Measurements from ENCODE around the gene TUBB6. TPM values are rescaled to one million over a fixed set of nuclear protein-coding genes. Genes with fewer than 3 reads are reported as not detected.

Gene TUBB6
- total RNA-seq, 1 donor: 312 TPM

- Histone ChIP-seq H3K27me3 (ENCODE audit: insufficient read depth, low read length) (no peaks in the 10 kb centered on the region), H3K4me3 (ENCODE audit: insufficient read depth, low read length) (no peak overlapping the region), H4K20me1 (ENCODE audit: insufficient read depth, low read length) (peaks cover 30% of the 10 kb centered on the region), H3K79me2 (ENCODE audit: insufficient read depth, low read length) (peaks cover 81% of the 10 kb centered on the region), H3K4me1 (ENCODE audit: insufficient read depth, low read length) (peaks cover 10% of the 10 kb centered on the region), H3K4me2 (ENCODE audit: insufficient read depth, low read length) (no peak overlapping the region), H2AFZ (ENCODE audit: low read length) (no peak overlapping the region), H3K27ac (ENCODE audit: low read depth, low read length) (no peak overlapping the region), H3K36me3 (ENCODE audit: insufficient read depth, low read length) (peaks cover 33% of the 10 kb centered on the region), H3K9me3 (ENCODE audit: low read depth, low read length) (no peaks in the 10 kb centered on the region)
- DNase-seq (ENCODE audit: insufficient read length, low spot score, missing footprints): no peak
- no peak for TF ChIP-seq CTCF (IDR thresholded peaks at IDR 0.05; ENCODE audit: extremely low read depth, low read depth, low read length)
Measured at GRCh38 chr18:12369211-12369610, 61.2 kb downstream of the TUBB6 start.

- Histone ChIP-seq H2AFZ (ENCODE audit: low read length) (no peak overlapping the region), H3K27ac (ENCODE audit: low read depth, low read length) (no peak overlapping the region), H3K9me3 (ENCODE audit: low read depth, low read length) (no peaks in the 10 kb centered on the region), H3K36me3 (ENCODE audit: insufficient read depth, low read length) (peaks cover 17% of the 10 kb centered on the region), H3K27me3 (ENCODE audit: insufficient read depth, low read length) (no peaks in the 10 kb centered on the region), H3K4me1 (ENCODE audit: insufficient read depth, low read length) (peaks cover 17% of the 10 kb centered on the region), H3K4me2 (ENCODE audit: insufficient read depth, low read length) (no peak overlapping the region), H3K4me3 (ENCODE audit: insufficient read depth, low read length) (no peak overlapping the region), H4K20me1 (ENCODE audit: insufficient read depth, low read length) (peaks cover 44% of the 10 kb centered on the region), H3K79me2 (ENCODE audit: insufficient read depth, low read length) (peaks cover 92% of the 10 kb centered on the region)
- no peak for TF ChIP-seq CTCF (IDR thresholded peaks at IDR 0.05; ENCODE audit: extremely low read depth, low read depth, low read length)
- DNase-seq (ENCODE audit: insufficient read length, low spot score, missing footprints): no peak
Measured at GRCh38 chr18:12371590-12371989, 63.5 kb downstream of the TUBB6 start.

- H3K9me3 ChIP-seq (ENCODE audit: low read depth, low read length): no peaks in the 10 kb centered on the region
- peaks cover 11% of the 10 kb centered on the region for H3K36me3 ChIP-seq (ENCODE audit: insufficient read depth, low read length)
- H3K4me3 ChIP-seq (ENCODE audit: insufficient read depth, low read length): no peak overlapping the region
- H3K4me2 ChIP-seq (ENCODE audit: insufficient read depth, low read length): no peak overlapping the region
- no peak for DNase-seq (ENCODE audit: insufficient read length, low spot score, missing footprints)
- no peaks in the 10 kb centered on the region for H3K27me3 ChIP-seq (ENCODE audit: insufficient read depth, low read length)
- peaks cover 44% of the 10 kb centered on the region for H4K20me1 ChIP-seq (ENCODE audit: insufficient read depth, low read length)
- no peak overlapping the region for H3K27ac ChIP-seq (ENCODE audit: low read depth, low read length)
- peaks cover 85% of the 10 kb centered on the region for H3K79me2 ChIP-seq (ENCODE audit: insufficient read depth, low read length)
- peaks cover 17% of the 10 kb centered on the region for H3K4me1 ChIP-seq (ENCODE audit: insufficient read depth, low read length)
- no peak overlapping the region for H2AFZ ChIP-seq (ENCODE audit: low read length)
- TF ChIP-seq CTCF (IDR thresholded peaks at IDR 0.05; ENCODE audit: extremely low read depth, low read depth, low read length): no peak
Measured at GRCh38 chr18:12372406-12372805, 64.4 kb downstream of the TUBB6 start.

GRCh38 chr18:12373116-12373770 is 65.2 kb downstream of the TUBB6 start:
- H2AFZ ChIP-seq (ENCODE audit: low read length): no peak overlapping the region
- no peaks in the 10 kb centered on the region for H3K27me3 ChIP-seq (ENCODE audit: insufficient read depth, low read length)
- peaks cover 44% of the 10 kb centered on the region for H4K20me1 ChIP-seq (ENCODE audit: insufficient read depth, low read length)
- TF ChIP-seq CTCF (IDR thresholded peaks at IDR 0.05; ENCODE audit: extremely low read depth, low read depth, low read length): no peak
- DNase-seq (ENCODE audit: insufficient read length, low spot score, missing footprints): peak; percentile 58
- H3K36me3 ChIP-seq (ENCODE audit: insufficient read depth, low read length): peaks cover 9% of the 10 kb centered on the region
- no peak overlapping the region for H3K27ac ChIP-seq (ENCODE audit: low read depth, low read length)
- no peaks in the 10 kb centered on the region for H3K9me3 ChIP-seq (ENCODE audit: low read depth, low read length)
- H3K4me1 ChIP-seq (ENCODE audit: insufficient read depth, low read length): peaks cover 17% of the 10 kb centered on the region
- peaks cover 79% of the 10 kb centered on the region for H3K79me2 ChIP-seq (ENCODE audit: insufficient read depth, low read length)
- H3K4me2 ChIP-seq (ENCODE audit: insufficient read depth, low read length): no peak overlapping the region
- H3K4me3 ChIP-seq (ENCODE audit: insufficient read depth, low read length): no peak overlapping the region

All from osteoblast (primary cell).